BE2C (cell line): ENCODE results near the gene TCEA2.

ENCODE experiments used
- DNase-seq: peaks from one replicate; pipeline ENCODE4 v3.0.0-alpha.2; 2020
- H3K27me3 ChIP-seq: fragments of 250-450 bp; sonication (Bioruptor Pico); 2 replicates; pipeline ENCODE4 v1.5.1; 2020; ENCODE audit warnings: mild to moderate bottlenecking
- H3K36me3 ChIP-seq: fragments of 250-450 bp; sonication (Bioruptor Pico); 2 replicates; pipeline ENCODE4 v1.5.1; 2020; ENCODE audit warnings: mild to moderate bottlenecking
- H3K4me1 ChIP-seq: fragments of 250-450 bp; sonication (Bioruptor Pico); 2 replicates; pipeline ENCODE4 v1.5.1; 2020
- H3K4me3 ChIP-seq: 2 replicates; pipeline ENCODE4 v1.5.1; 2011; ENCODE audit warnings: low read depth, low read length
- H3K9me3 ChIP-seq: fragments of 250-450 bp; sonication (Bioruptor Pico); 2 replicates; pipeline ENCODE4 v1.5.1; 2020
- TF ChIP-seq, protein P1 (sequence below): IDR thresholded peaks from 2 replicates; pipeline ENCODE4 v1.5.1; 2012; ENCODE audit warnings: mild to moderate bottlenecking, low read depth, low read length

Gene TCEA2

DNA sequence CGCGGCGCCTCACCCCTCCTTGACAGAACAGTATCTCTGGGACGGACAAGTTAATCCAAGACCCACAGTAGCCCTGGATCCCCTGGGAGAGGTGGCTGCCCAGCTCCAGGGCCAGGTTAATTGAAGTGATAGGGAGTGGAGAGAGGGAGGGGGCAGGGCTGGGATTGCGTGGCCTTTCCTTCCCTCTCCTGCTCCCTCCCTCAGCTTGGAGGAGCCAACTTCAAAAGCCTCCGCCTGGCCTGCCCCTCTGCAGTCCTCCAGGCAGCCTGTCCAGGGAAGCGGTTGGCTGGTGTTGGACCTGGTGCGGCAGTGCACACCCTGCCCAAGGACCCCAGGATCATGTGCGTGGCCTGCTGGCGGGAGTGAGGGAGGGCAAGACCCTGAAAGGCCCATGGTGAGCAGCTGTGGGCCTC is 27.1 kb upstream of the TCEA2 start, which contains the start of gene C20orf204:
TSS of gene C20orf204 (plus strand) at position 250 of the 413 bp plus-strand sequence. CDS start at position 392, 142 bp downstream.
- Histone ChIP-seq H3K9me3 (no peaks in the 10 kb centered on the region), H3K4me3 (peak within 1 kb of the TSS; percentile 61), H3K27me3 (no peaks in the 10 kb centered on the region), H3K4me1 (peaks cover 36% of the 10 kb centered on the region), H3K36me3 (peaks cover 29% of the 10 kb centered on the region)
- peak; percentile 66 for DNase-seq
- TF ChIP-seq, protein P1, sequence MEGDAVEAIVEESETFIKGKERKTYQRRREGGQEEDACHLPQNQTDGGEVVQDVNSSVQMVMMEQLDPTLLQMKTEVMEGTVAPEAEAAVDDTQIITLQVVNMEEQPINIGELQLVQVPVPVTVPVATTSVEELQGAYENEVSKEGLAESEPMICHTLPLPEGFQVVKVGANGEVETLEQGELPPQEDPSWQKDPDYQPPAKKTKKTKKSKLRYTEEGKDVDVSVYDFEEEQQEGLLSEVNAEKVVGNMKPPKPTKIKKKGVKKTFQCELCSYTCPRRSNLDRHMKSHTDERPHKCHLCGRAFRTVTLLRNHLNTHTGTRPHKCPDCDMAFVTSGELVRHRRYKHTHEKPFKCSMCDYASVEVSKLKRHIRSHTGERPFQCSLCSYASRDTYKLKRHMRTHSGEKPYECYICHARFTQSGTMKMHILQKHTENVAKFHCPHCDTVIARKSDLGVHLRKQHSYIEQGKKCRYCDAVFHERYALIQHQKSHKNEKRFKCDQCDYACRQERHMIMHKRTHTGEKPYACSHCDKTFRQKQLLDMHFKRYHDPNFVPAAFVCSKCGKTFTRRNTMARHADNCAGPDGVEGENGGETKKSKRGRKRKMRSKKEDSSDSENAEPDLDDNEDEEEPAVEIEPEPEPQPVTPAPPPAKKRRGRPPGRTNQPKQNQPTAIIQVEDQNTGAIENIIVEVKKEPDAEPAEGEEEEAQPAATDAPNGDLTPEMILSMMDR: no peak

DNA sequence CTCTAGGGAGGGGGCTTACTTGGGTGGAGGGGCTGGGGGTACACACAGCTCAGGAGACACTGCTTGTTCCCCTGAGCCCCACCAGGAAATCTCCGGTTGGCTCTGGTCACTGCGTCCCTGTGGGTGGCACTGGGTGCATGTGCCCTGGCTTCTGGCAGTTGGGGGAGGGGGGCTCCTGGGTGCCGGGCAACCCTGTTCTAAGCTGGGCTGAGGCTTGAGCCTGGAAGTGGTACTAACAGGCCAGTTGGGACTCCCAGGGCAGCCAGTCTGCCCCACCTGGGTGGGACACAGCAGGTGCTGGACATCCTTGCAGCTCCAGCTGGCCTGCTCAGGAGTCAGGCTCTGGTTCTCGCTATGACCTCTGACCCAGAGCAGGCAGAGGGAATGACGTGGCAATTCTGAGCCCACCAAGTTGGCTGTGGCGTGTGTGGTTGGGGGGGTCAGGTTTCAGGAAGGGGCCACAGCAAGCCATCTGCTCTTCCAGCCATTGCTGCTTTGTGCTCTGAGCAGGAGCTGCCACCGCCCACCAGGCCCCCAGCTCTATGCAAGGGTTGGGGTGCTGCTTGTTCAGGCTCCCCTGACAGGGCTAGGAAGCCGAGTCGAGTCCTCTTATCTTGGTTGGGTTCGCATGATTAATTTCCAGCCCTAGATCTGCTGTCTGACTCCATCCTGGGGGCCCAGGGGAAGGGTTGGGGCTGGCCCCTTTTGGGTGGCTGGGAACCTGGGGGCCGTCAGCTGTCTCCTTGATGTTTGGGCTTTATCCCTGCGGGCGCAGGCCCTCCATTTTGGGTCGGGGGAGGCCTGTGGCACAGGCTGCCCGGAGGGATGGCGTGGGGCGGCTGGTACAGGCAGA is 26.4 kb upstream of the TCEA2 start:
- TF ChIP-seq, protein P1: no peak
- H3K4me3 ChIP-seq: peak overlapping the region; percentile 61

DNA sequence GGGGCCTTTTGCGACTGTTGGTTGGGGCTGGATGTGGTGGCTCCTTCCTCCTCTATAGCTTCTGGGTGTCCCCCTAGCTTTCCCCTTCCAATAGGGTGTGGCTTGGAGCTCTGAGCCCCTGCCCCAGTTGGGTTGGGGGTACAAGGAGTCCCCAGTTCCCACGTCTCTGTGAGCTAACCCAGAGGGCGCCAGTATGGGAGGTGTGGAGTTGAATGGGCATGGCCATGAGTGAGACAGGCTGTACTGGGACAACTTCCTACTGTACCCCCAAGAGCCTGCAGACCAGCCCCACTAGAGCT is 25.9 kb upstream of the TCEA2 start:
- Histone ChIP-seq H3K4me1 (peaks cover 36% of the 10 kb centered on the region), H3K4me3 (peak overlapping the region; percentile 61), H3K9me3 (no peaks in the 10 kb centered on the region)

More for the DNA sequence above, 26.4 kb upstream of the TCEA2 start:
- Histone ChIP-seq H3K9me3 (no peaks in the 10 kb centered on the region), H3K36me3 (peaks cover 25% of the 10 kb centered on the region), H3K27me3 (no peaks in the 10 kb centered on the region), H3K4me1 (peaks cover 36% of the 10 kb centered on the region)
- DNase-seq: no peak

DNA sequence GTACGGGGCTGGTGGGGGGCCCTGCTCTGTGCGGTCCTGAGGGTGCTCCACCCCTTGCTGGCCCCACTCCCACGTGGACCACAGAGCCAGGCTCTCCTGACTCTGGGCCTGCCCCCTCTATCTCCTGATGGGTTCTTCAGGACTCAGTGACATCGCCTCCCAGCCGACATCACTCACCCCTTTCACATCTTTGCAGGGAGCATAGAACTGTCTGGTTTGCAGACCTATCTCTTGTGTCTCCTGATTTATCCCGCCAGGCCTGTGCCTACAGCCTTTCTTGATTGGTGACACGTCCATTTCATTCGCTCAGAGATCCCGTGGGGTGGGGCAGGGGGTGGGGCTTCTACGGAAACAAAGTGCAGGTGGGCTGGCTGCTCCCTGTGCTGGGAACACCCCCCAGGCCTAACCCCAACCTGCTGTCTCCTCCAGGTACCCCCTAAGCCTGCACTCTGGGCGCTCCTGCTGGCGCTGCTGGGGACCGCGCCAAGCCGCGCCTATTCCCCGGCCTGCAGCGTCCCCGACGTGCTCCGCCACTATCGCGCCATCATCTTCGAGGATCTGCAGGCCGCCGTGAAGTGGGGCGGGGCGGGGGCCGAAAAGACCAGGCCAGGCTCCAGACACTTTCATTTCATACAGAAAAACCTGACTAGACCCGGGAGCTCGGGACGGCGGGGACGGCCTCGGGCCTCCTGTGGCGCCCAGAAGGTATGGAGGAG is 25.3 kb upstream of the TCEA2 start:
- DNase-seq: peak; percentile 60
- Histone ChIP-seq H3K4me1 (peaks cover 36% of the 10 kb centered on the region), H3K4me3 (peak overlapping the region; percentile 61), H3K27me3 (peaks cover 6% of the 10 kb centered on the region; the same call in 1 of the 2 replicates), H3K36me3 (peaks cover 21% of the 10 kb centered on the region), H3K9me3 (no peaks in the 10 kb centered on the region)
- TF ChIP-seq, protein P1: no peak

More for the DNA sequence above, 25.9 kb upstream of the TCEA2 start:
- peaks cover 3% of the 10 kb centered on the region; the same call in 1 of the 2 replicates for H3K27me3 ChIP-seq
- peaks cover 21% of the 10 kb centered on the region for H3K36me3 ChIP-seq
- TF ChIP-seq, protein P1: no peak
- no peak for DNase-seq

DNA sequence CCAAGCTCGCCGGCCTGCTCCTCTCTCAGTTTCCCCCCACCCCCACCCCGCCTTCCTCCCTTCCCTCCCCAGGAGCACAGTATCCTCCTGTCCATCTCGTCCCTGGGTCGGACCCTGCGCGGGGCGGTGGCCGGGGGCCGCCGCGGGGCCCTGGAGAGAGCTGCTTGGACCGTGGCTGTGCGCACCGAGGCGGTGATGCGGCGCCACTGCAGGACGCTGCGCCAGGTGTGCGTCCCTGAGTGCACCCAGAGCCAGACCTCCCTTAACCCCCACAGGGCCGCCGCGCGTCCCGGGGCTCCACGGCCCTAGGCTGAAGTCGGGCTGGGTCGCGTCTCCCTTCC is 24.8 kb upstream of the TCEA2 start:
- Histone ChIP-seq H3K36me3 (peaks cover 21% of the 10 kb centered on the region), H3K4me1 (peaks cover 36% of the 10 kb centered on the region), H3K9me3 (no peaks in the 10 kb centered on the region), H3K27me3 (peaks cover 6% of the 10 kb centered on the region; the same call in 1 of the 2 replicates), H3K4me3 (peak overlapping the region; percentile 61)
- TF ChIP-seq, protein P1: no peak
- no peak for DNase-seq
